ENCODE measurements around the gene ARHGEF17. TPM values are rescaled to one million over a fixed set of nuclear protein-coding genes. Genes with fewer than 3 reads are reported as not detected.

The ARHGEF17 gene
- total RNA-seq, 1 donor from 2014 or later: 4.5 TPM

- Histone ChIP-seq H3K4me3 (ENCODE audit: low read depth, low read length) (no peak overlapping the region), H3K27me3 (ENCODE audit: control insufficient read depth, insufficient read depth, low read length) (no peaks in the 10 kb centered on the region), H3K36me3 (ENCODE audit: control insufficient read depth, insufficient read depth, low read length) (peaks cover 2% of the 10 kb centered on the region)
- FAIRE-seq: no peak
- TF ChIP-seq, protein P1, sequence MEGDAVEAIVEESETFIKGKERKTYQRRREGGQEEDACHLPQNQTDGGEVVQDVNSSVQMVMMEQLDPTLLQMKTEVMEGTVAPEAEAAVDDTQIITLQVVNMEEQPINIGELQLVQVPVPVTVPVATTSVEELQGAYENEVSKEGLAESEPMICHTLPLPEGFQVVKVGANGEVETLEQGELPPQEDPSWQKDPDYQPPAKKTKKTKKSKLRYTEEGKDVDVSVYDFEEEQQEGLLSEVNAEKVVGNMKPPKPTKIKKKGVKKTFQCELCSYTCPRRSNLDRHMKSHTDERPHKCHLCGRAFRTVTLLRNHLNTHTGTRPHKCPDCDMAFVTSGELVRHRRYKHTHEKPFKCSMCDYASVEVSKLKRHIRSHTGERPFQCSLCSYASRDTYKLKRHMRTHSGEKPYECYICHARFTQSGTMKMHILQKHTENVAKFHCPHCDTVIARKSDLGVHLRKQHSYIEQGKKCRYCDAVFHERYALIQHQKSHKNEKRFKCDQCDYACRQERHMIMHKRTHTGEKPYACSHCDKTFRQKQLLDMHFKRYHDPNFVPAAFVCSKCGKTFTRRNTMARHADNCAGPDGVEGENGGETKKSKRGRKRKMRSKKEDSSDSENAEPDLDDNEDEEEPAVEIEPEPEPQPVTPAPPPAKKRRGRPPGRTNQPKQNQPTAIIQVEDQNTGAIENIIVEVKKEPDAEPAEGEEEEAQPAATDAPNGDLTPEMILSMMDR (IDR thresholded peaks at IDR 0.05; ENCODE audit: insufficient read depth, low read length, severe bottlenecking): no peak
- DNase-seq (ENCODE audit: low read depth): no peak
These were observed 7.4 kb downstream of the ARHGEF17 start for GRCh38 chr11:73315293-73316020.

GRCh38 chr11:73316422-73316821, 8.3 kb downstream of the ARHGEF17 start:
- TF ChIP-seq, protein P1 (IDR thresholded peaks at IDR 0.05; ENCODE audit: insufficient read depth, low read length, severe bottlenecking): no peak
- DNase-seq (ENCODE audit: low read depth) (no peak), FAIRE-seq (no peak)
- peaks cover 2% of the 10 kb centered on the region for H3K36me3 ChIP-seq (ENCODE audit: control insufficient read depth, insufficient read depth, low read length)
- no peaks in the 10 kb centered on the region for H3K27me3 ChIP-seq (ENCODE audit: control insufficient read depth, insufficient read depth, low read length)
- no peak overlapping the region for H3K4me3 ChIP-seq (ENCODE audit: low read depth, low read length)

GRCh38 chr11:73317373-73317772, 9.3 kb downstream of the ARHGEF17 start:
- Histone ChIP-seq H3K36me3 (ENCODE audit: control insufficient read depth, insufficient read depth, low read length) (peaks cover 2% of the 10 kb centered on the region), H3K4me3 (ENCODE audit: low read depth, low read length) (no peak overlapping the region), H3K27me3 (ENCODE audit: control insufficient read depth, insufficient read depth, low read length) (no peaks in the 10 kb centered on the region)
- FAIRE-seq: no peak
- TF ChIP-seq, protein P1 (IDR thresholded peaks at IDR 0.05; ENCODE audit: insufficient read depth, low read length, severe bottlenecking): no peak
- no peak for DNase-seq (ENCODE audit: low read depth)

DNA sequence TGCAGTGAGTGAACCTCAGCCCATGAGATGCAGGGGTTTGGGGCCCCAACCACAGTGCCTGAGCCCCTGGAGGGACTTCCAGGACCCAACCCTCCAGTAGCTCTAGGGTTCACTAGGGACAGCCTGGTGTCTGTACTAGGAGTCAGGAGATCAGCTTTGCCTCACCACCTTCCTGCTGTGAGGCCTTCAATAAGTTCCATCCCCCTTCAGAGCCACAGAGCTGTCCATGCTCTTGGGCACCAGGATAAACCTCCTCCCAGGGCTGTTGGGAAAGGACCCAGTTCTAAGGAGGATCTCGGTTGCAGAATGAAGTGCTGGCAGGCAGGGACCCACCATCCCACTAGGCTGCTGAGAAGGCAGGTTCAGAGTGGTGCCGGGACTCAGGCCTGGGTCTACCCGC, 9.7 kb downstream of the ARHGEF17 start:
- no peak for FAIRE-seq

GRCh38 chr11:73318501-73319011, 10.5 kb downstream of the ARHGEF17 start:
- H3K36me3 ChIP-seq (ENCODE audit: control insufficient read depth, insufficient read depth, low read length): peaks cover 2% of the 10 kb centered on the region
- no peak for FAIRE-seq
- H3K27me3 ChIP-seq (ENCODE audit: control insufficient read depth, insufficient read depth, low read length): no peaks in the 10 kb centered on the region
- no peak overlapping the region for H3K4me3 ChIP-seq (ENCODE audit: low read depth, low read length)
- DNase-seq (ENCODE audit: low read depth): no peak
- TF ChIP-seq, protein P1 (IDR thresholded peaks at IDR 0.05; ENCODE audit: insufficient read depth, low read length, severe bottlenecking): no peak

More for the DNA sequence above, 9.7 kb downstream of the ARHGEF17 start:
- TF ChIP-seq, protein P1 (IDR thresholded peaks at IDR 0.05; ENCODE audit: insufficient read depth, low read length, severe bottlenecking): no peak
- H3K36me3 ChIP-seq (ENCODE audit: control insufficient read depth, insufficient read depth, low read length): peaks cover 2% of the 10 kb centered on the region
- DNase-seq (ENCODE audit: low read depth): no peak
- no peak overlapping the region for H3K4me3 ChIP-seq (ENCODE audit: low read depth, low read length)
- no peaks in the 10 kb centered on the region for H3K27me3 ChIP-seq (ENCODE audit: control insufficient read depth, insufficient read depth, low read length)

All from bronchial epithelial cell (primary cell).